ENCODE data around the gene L2HGDH.

L2HGDH gene

GRCh38 chr14:50225974-50226297, 86.1 kb downstream of the L2HGDH start:
- no peak for DNase-seq

GRCh38 chr14:50225067-50225973, 86.7 kb downstream of the L2HGDH start:
- DNase-seq = no peak

DNA sequence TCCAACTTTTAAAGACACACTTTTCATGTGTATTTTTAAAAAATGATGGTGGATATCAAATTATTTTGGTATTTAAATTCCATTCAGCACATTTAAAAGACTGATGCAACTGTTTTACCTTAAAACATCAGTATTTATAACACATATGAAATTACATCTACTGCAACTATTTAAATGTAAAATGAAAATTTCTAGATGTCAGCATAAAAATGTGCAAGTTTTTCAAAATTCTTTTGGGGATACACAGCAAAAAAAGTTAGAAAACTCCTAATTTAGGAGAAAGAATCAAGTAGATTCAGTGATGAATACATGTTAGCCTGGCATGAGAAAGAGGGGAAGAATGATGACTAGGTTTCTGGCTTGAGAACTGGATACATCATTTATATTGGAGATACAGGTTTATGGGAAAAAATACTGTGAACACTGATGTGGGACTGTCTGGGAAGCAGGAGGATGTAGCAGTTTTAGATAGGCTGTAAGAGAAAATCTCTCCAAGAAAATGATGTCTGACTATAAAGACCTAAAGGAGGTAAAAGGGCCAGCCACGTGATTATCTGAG, 89.9 kb downstream of the L2HGDH start:
- DNase-seq = no peak

DNA sequence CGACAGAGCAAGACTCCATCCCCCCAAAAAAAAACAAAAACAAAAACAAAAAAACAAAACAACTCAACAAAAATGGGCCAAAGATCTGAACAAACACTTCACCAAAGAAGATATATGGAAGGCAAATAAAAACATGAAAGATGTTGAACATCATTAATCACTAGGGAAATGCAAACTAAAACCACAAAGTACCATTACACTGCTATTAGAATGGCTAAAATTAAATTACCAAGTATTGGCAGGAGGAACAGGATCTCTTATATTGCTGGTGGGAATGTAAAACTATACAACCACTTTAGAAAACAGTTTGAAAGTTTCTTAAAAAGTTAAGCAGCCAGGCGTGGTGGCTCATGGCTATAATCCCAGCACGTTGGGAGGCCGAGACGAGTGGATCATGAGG, 93.5 kb downstream of the L2HGDH start:
- DNase-seq = no peak

DNA sequence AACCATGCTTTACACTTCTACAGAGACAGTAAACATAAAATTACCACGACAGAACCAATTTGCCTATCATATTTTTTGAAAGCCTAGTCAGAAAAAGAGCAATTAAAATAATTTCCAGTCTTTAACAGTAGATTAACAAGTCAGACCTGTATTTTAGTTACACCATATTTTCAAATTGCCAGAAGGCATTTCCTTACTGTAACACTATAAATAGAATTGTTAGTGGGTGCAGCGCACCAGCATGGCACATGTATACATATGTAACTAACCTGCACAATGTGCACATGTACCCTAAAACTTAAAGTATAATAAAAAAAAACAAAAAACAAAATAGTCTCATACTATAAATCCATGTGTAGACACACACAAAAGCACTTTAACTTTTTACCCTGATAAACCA, 96.6 kb downstream of the L2HGDH start:
- no peak for DNase-seq

DNA sequence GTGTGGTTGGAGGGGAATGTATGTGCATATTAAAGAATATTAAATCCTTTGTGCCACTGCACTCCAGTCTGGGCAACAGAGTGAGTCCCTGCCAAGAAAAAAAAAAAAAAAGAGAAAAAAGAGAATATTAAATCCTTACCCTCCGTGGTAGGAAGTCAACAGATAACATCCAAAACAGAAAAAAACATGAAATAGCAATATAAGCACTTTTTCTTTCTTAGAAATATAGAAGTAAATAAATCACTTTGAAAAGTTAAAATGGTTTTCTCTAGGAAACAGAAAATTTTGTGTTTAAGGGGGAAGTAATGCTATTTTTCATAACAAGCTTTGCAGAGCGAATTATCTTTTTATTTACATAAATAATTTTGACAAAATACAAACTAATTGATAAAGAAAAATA, 98.2 kb downstream of the L2HGDH start:
- no peak for DNase-seq

GRCh38 chr14:50212726-50213125, 99.3 kb downstream of the L2HGDH start:
- DNase-seq = no peak

- no peak for DNase-seq
These were observed 102.0 kb downstream of the L2HGDH start for GRCh38 chr14:50210074-50210473.

DNA sequence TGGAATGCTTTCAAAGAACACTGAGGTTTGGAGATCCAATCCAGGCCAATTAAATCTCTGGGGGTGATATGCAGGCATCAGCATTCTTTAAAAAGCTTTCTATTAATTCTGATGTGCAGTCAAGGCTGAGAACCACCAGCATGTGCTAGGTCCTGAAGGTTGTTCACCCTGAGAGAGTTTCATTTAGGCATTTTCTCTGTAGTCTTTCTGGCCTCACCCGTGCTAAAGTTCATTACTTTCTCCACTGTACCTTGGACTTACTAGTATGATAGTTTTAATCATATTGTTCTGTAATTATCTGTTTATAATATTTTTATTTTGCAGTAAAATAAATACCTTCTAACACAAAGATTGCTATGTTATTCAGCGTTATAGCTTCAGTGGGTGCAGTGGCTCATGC, 113.5 kb downstream of the L2HGDH start:
- no peak for DNase-seq

DNA sequence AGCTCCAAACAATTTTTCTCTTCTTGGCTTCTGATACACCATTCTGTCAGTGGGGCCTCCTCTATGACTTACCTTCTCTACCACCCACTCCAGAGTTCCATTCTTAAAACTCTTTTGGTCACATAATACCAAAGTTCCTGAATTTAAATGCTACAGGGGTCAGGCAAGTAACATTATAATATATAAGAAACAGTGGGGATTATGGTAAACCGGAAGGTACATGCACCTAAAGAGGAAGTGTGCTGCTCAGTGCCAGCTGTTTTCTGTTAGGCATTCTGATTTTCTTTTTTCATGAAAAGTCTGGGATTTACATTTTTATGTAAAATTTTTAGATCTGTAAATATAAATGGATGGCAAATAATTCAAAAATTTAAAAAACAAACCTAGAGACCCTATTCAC, 120.5 kb downstream of the L2HGDH start:
- DNase-seq = no peak
